Measurements from ENCODE around the gene GTSE1. TPM values are rescaled to one million over a fixed set of nuclear protein-coding genes. Genes with fewer than 3 reads are reported as not detected.

Gene GTSE1
- total RNA-seq, 1 experiment from 2014 or later, result 42.6 TPM

- no peaks in the 10 kb centered on the region; a peak in 1 of 5 replicates for H3K9me3 Mint-ChIP-seq
- H3K4me2 ChIP-seq (ENCODE audit: insufficient read depth, insufficient read length, low read length), result no peak overlapping the region
- peaks cover 5% of the 10 kb centered on the region for H3K23me2 ChIP-seq (ENCODE audit: insufficient read length, low read depth, low read length, poor library complexity, severe bottlenecking)
- no peaks in the 10 kb centered on the region for H3K27me3 Mint-ChIP-seq (ENCODE audit: low read depth)
- peaks cover 3% of the 10 kb centered on the region; the same call in 1 of the 2 replicates for H3K79me2 ChIP-seq (ENCODE audit: insufficient read depth, low read length)
- H3K79me1 ChIP-seq (ENCODE audit: insufficient read depth, low read depth, low read length, poor library complexity, severe bottlenecking), result peaks cover 5% of the 10 kb centered on the region
- no peak overlapping the region for H3K18ac ChIP-seq (ENCODE audit: insufficient read length, low read depth, low read length)
- no peaks in the 10 kb centered on the region; the same call in 1 of the 2 replicates for H3K4me1 ChIP-seq (ENCODE audit: insufficient read depth, low read length)
- no peak overlapping the region for H3K9ac ChIP-seq (ENCODE audit: extremely low read depth, insufficient read length, low read length)
- no peak for TF ChIP-seq CTCF (conservative IDR thresholded peaks at IDR 0.05)
- no peak overlapping the region for H3K27ac ChIP-seq (ENCODE audit: insufficient read length, low read depth, low read length)
- H2BK12ac ChIP-seq (ENCODE audit: insufficient read length, low read depth, low read length), result no peak overlapping the region
- H3K36me3 Mint-ChIP-seq (ENCODE audit: insufficient read depth in 1 of 3, low read depth in 3 of 3), result peaks cover 48 to 88% (median 71%) of the 10 kb centered on the region in 3 experiments
- peaks cover 3% of the 10 kb centered on the region for H4K20me1 ChIP-seq (ENCODE audit: control insufficient read depth, insufficient read depth, insufficient read length)
- H4K5ac ChIP-seq (ENCODE audit: insufficient read length, low read depth, low read length), result no peak overlapping the region
- H3K14ac ChIP-seq (ENCODE audit: insufficient read depth, low read length), result no peak overlapping the region
- no peak overlapping the region for H2AK5ac ChIP-seq (ENCODE audit: insufficient read length, low read length)
- no peak overlapping the region for H4K8ac ChIP-seq (replicated peaks; ENCODE audit: insufficient read length, low read depth, low read length)
- H3K4ac ChIP-seq (ENCODE audit: low read depth, low read length), result no peak overlapping the region
- H2BK120ac ChIP-seq (ENCODE audit: low read depth, low read length, poor library complexity, severe bottlenecking), result no peak overlapping the region
- H3K4me1 Mint-ChIP-seq, result peaks cover 9% of the 10 kb centered on the region in 2 experiments
- H3K27ac Mint-ChIP-seq, result no peak overlapping the region
- H3K27me3 ChIP-seq (ENCODE audit: insufficient read depth, low read length), result no peaks in the 10 kb centered on the region
- H2BK20ac ChIP-seq (ENCODE audit: low read depth, low read length, poor library complexity, severe bottlenecking), result no peak overlapping the region
- no peaks in the 10 kb centered on the region for H3K9me3 ChIP-seq (ENCODE audit: control insufficient read depth, low read depth, low read length)
- no peak overlapping the region for H3K23ac ChIP-seq (ENCODE audit: insufficient read length, low read depth, low read length)
- no peak overlapping the region for H4K91ac ChIP-seq (ENCODE audit: insufficient read length, low read depth, low read length)
- no peak overlapping the region for H3K4me3 Mint-ChIP-seq
- no peak overlapping the region for H2BK15ac ChIP-seq (ENCODE audit: low read depth, low read length)
- H2BK5ac ChIP-seq (ENCODE audit: insufficient read length, low read length), result no peak overlapping the region
- H3T11ph ChIP-seq (ENCODE audit: low read length), result no peak overlapping the region
- no peak for DNase-seq
- H2AFZ ChIP-seq (ENCODE audit: low read length), result no peak overlapping the region
- no CpG with 5 or more reads among the region's 13 CpGs for WGBS (ENCODE audit: extremely low coverage, insufficient read length, low lambda C conversion rate)
- H3K56ac ChIP-seq (ENCODE audit: insufficient read length, low read depth, low read length), result no peak overlapping the region
Measured at GRCh38 chr22:46340676-46341075, 44.0 kb downstream of the GTSE1 start.

Data from H9 (cell line).